Endometrial microvascular endothelial cells (primary cell): Measurements from ENCODE around the gene SUGP2. TPM values are rescaled to one million over a fixed set of nuclear protein-coding genes. Genes with fewer than 3 reads are reported as not detected.
"Not testable (repeated sequence)": the region's sequence is repeated elsewhere in the genome, so short reads cannot be mapped to it uniquely, and the experiment has no call there.

Experiments used
- in situ Hi-C: cut with HindIII; loops from 2 replicates; pipeline ENCODE4 v1.10.0; 2017; ENCODE audit warnings: low sequenced_read_pairs, low pct_unique_long_range_greater_than_20kb; ENCODE audit errors: inconsistent ontology term
- total RNA-seq: library from RNA; depleted of rRNA; stranded (reverse); fragments of >200 nt; gene quantifications from one replicate; pipeline ENCODE4 v1.2.3, GENCODE V29; 2015; ENCODE audit errors: inconsistent ontology term

Gene SUGP2
- total RNA-seq, 1 donor from 2014 or later = 19.5 TPM

- in situ Hi-C loops = no loop called here
These were observed 7.1 kb upstream of the SUGP2 start for GRCh38 chr19:19040417-19040816.

- in situ Hi-C loops = no loop called here
These were observed 6.6 kb upstream of the SUGP2 start for GRCh38 chr19:19039901-19040300.

- in situ Hi-C loops = no loop called here
These were observed 897 bp upstream of the SUGP2 start for GRCh38 chr19:19034204-19034624.

GRCh38 chr19:19033176-19033425, 216 bp downstream of the SUGP2 start:
- in situ Hi-C loops = no loop called here

- in situ Hi-C loops = no loop called here
These were observed 719 bp downstream of the SUGP2 start for GRCh38 chr19:19032420-19033175.

GRCh38 chr19:19031891-19032290, 1.4 kb downstream of the SUGP2 start:
- in situ Hi-C loops = no loop called here

- in situ Hi-C loops = no loop called here
These were observed 4.8 kb downstream of the SUGP2 start for GRCh38 chr19:19028526-19028925.

- in situ Hi-C loops = no loop called here
These were observed 6.1 kb downstream of the SUGP2 start for GRCh38 chr19:19027228-19027627.

GRCh38 chr19:19026299-19026971, 6.9 kb downstream of the SUGP2 start:
- in situ Hi-C loops = no loop called here

- in situ Hi-C loops = no loop called here
These were observed 7.5 kb downstream of the SUGP2 start for GRCh38 chr19:19025861-19026260.

GRCh38 chr19:19023376-19023775, 9.9 kb downstream of the SUGP2 start:
- in situ Hi-C loops = not testable (repeated sequence)

GRCh38 chr19:19022380-19022961, 10.8 kb downstream of the SUGP2 start:
- in situ Hi-C loops = no loop called here

GRCh38 chr19:19021115-19021514, 12.2 kb downstream of the SUGP2 start:
- in situ Hi-C loops = no loop called here

GRCh38 chr19:19010551-19010950, 22.8 kb downstream of the SUGP2 start:
- in situ Hi-C loops = no loop called here

- in situ Hi-C loops = no loop called here
These were observed 23.4 kb downstream of the SUGP2 start for GRCh38 chr19:19009951-19010350.

GRCh38 chr19:19006213-19006612, 27.1 kb downstream of the SUGP2 start:
- in situ Hi-C loops = no loop called here

GRCh38 chr19:19004144-19004543, 29.2 kb downstream of the SUGP2 start:
- in situ Hi-C loops = no loop called here

GRCh38 chr19:18999896-19000620, 33.3 kb downstream of the SUGP2 start:
- in situ Hi-C loops = no loop called here

- in situ Hi-C loops = no loop called here
These were observed 34.1 kb downstream of the SUGP2 start for GRCh38 chr19:18999016-18999758.
